Fibroblast of lung (primary cell): Measurements from ENCODE around the gene PRDM13. TPM values are rescaled to one million over a fixed set of nuclear protein-coding genes. Genes with fewer than 3 reads are reported as not detected.

ENCODE experiments used
- DNase-seq, 2 donors: peaks; one replicate each; pipeline versions ENCODE4 v3.0.0 to v3.0.0-alpha.2; 2010; ENCODE audit warnings: low read depth in 2 of 2
- H2AFZ ChIP-seq: 2 replicates; pipeline ENCODE4 v1.5.1; 2012; ENCODE audit warnings: low read length, control low read depth, inconsistent platforms
- H3K27ac ChIP-seq: 2 replicates; pipeline ENCODE4 v1.5.1; 2011; ENCODE audit warnings: low read length, control low read depth; ENCODE audit not compliant: insufficient read depth
- H3K27me3 ChIP-seq: 2 replicates; pipeline ENCODE4 v1.5.1; 2011; ENCODE audit warnings: mild to moderate bottlenecking, low read length; ENCODE audit not compliant: control insufficient read depth, insufficient read depth
- H3K36me3 ChIP-seq: 2 replicates; pipeline ENCODE4 v1.5.1; 2011; ENCODE audit warnings: low read length; ENCODE audit not compliant: control insufficient read depth, insufficient read depth
- H3K4me1 ChIP-seq: 2 replicates; pipeline ENCODE4 v1.5.1; 2011; ENCODE audit warnings: low read length; ENCODE audit not compliant: control insufficient read depth, insufficient read depth; ENCODE audit errors: extremely low read depth
- H3K4me2 ChIP-seq: 2 replicates; pipeline ENCODE4 v1.5.1; 2011; ENCODE audit warnings: low read length, control low read depth; ENCODE audit not compliant: insufficient read depth; ENCODE audit errors: extremely low read depth
- H3K4me3 ChIP-seq, 4 experiments: fragments of 200-600 bp in 1 of 4; sonication (generic) in 1 of 4; replicated peaks in 1 of 4; 2 replicates each; pipeline ENCODE4 v1.5.1; 2011 to 2016; ENCODE audit warnings: low read length in 4 of 4, low read depth in 3 of 4, mild to moderate bottlenecking in 3 of 4, control low read depth in 2 of 4, inconsistent platforms in 1 of 4, mixed read lengths in 1 of 4; ENCODE audit not compliant: insufficient read depth in 1 of 4; ENCODE audit errors: control extremely low read depth in 1 of 4
- H3K79me2 ChIP-seq: 2 replicates; pipeline ENCODE4 v1.5.1; 2012; ENCODE audit warnings: mild to moderate bottlenecking, low read length, inconsistent platforms; ENCODE audit not compliant: control insufficient read depth, insufficient read depth
- H3K9ac ChIP-seq: 2 replicates; pipeline ENCODE4 v1.5.1; 2011; ENCODE audit warnings: mild to moderate bottlenecking, low read length, control low read depth; ENCODE audit not compliant: insufficient read depth
- H3K9me3 ChIP-seq: 2 replicates; pipeline ENCODE4 v1.5.1; 2012; ENCODE audit warnings: low read depth, low read length; ENCODE audit not compliant: control insufficient read depth, insufficient read depth
- H4K20me1 ChIP-seq: 2 replicates; pipeline ENCODE4 v1.5.1; 2011; ENCODE audit warnings: low read length; ENCODE audit not compliant: control insufficient read depth, insufficient read depth; ENCODE audit errors: extremely low read depth
- EZH2 ChIP-seq: IDR thresholded peaks from 2 replicates; pipeline ENCODE4 v1.5.1; 2012; ENCODE audit warnings: low read length, control low read depth, mild to moderate bottlenecking; ENCODE audit errors: missing control alignments
- polyA plus RNA-seq, 2 donors: library from polyadenylated mRNA; depleted of rRNA in 1 of 2; stranded (reverse) in 1 of 2; unstranded in 1 of 2; fragments of >200 nt; gene quantifications; 2 replicates each; pipeline ENCODE4 v1.2.1, GENCODE V29; 2011 to 2012; ENCODE audit warnings: missing spikeins in 1 of 2
- total RNA-seq: library from RNA; depleted of rRNA; stranded (reverse); fragments of >200 nt; gene quantifications from 2 replicates; pipeline ENCODE4 v1.2.1, GENCODE V29; 2014
- TF ChIP-seq, protein P1 (sequence below), 2 donors: IDR thresholded peaks in 1 of 2; conservative IDR thresholded peaks in 1 of 2; 1 replicate in 1 of 2; 2 replicates in 1 of 2; pipeline ENCODE4 v1.5.1; 2011 to 2012; ENCODE audit warnings: low read length in 2 of 2, control low read depth in 1 of 2, inconsistent platforms in 1 of 2, low read depth in 1 of 2, mild to moderate bottlenecking in 1 of 2

The PRDM13 gene
- total and polyA plus RNA-seq, 2 donors (not counting 1 experiment from before 2014, with no cell fraction given), result not detected

DNA sequence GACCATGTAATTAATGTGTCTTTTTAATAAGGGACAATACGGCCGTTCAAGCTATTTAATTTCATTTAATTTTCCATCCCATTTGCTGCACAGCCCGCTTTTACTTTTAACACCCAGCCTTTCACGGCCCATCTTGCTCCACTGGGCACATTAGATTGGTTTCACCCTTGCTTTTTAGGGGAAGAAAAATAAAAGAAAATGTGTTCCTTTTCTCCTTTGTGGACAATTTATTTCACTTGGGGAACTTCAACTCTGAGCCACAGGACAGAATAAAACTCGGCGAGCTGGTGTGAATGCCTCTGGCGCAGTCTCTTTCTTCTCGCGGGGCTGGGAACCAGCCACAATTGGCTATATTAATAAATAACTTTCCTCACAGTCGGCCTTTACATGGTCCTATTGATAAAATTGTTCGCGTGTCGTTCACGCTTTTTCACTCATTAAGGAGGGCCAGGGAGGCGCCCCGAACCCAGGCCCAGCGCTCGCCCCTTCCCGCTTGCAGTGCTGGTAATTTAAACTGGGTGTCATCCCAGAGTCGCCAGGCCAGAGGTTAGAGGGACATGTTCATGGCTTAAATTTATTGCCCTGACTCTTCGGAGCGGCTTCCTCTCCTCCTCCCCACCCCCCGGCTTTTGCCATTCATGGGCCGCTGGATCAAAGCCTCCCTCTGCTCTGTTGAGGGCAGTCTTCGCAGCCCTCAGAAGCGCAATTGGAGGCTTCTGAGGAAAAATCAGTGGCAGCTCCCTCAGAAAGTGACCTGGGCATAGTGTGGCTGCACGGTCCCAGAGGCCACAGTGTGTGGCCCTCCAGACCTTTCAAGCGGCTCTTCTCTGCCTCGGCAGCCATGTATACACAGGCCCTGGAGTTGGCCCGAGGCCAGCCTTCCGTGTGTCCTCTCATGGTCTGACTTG lies 2.2 kb upstream of the PRDM13 start:
- TF ChIP-seq, protein P1, sequence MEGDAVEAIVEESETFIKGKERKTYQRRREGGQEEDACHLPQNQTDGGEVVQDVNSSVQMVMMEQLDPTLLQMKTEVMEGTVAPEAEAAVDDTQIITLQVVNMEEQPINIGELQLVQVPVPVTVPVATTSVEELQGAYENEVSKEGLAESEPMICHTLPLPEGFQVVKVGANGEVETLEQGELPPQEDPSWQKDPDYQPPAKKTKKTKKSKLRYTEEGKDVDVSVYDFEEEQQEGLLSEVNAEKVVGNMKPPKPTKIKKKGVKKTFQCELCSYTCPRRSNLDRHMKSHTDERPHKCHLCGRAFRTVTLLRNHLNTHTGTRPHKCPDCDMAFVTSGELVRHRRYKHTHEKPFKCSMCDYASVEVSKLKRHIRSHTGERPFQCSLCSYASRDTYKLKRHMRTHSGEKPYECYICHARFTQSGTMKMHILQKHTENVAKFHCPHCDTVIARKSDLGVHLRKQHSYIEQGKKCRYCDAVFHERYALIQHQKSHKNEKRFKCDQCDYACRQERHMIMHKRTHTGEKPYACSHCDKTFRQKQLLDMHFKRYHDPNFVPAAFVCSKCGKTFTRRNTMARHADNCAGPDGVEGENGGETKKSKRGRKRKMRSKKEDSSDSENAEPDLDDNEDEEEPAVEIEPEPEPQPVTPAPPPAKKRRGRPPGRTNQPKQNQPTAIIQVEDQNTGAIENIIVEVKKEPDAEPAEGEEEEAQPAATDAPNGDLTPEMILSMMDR (conservative IDR thresholded peaks at IDR 0.05 in 1 of 2, IDR thresholded peaks at IDR 0.05 in 1 of 2; ENCODE audit: low read depth in 1 of 2, low read length in 2 of 2), result no peak
- TF ChIP-seq EZH2, result peak; percentile 49
- peaks cover 86% of the 10 kb centered on the region for H3K27me3 ChIP-seq
- no peak overlapping the region for H2AFZ ChIP-seq
- H3K4me3 ChIP-seq, result peak overlapping the region in 3 of 4 experiments; percentile 11 to 47 (median 33)
- DNase-seq, result no peak
- no peak overlapping the region for H3K27ac ChIP-seq
- H4K20me1 ChIP-seq, result no peaks in the 10 kb centered on the region
- H3K36me3 ChIP-seq, result no peaks in the 10 kb centered on the region
- no peak overlapping the region for H3K9ac ChIP-seq
- no peaks in the 10 kb centered on the region for H3K79me2 ChIP-seq
- H3K4me1 ChIP-seq, result no peaks in the 10 kb centered on the region
- no peaks in the 10 kb centered on the region for H3K9me3 ChIP-seq
- peak overlapping the region; percentile 68 for H3K4me2 ChIP-seq

DNA sequence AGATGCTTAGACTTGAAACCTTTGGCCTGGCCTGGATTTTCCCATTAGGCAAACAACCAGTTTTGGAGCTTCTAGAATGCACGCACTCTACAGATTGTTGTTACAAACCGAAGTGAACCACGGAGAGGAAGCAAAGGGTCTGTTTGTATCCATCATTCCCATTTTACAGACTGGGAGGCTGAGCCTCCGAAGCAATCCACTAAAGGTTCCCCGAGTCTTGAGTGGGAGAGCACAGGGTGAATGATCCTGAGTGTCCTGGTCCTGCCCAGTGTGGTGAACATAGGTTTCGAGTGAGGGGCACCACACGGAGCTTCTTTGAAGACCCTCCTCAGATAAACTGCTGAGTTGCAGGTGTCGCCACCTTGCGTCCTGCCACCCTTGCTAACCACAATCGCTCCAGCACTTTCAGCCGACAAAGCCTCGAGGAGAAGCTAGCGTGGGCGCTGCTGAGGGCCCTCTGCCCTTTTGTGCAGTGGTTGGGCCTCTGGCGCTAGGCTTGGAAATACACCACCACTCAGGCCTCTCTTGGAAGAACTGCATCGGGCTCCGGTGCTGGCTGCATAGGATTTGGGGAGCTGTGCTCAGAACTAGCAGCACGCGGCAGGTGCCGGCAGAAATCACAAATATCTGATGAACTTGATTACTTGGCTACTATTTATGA lies 1.4 kb upstream of the PRDM13 start:
- Histone ChIP-seq H3K9me3 (no peaks in the 10 kb centered on the region), H3K36me3 (no peaks in the 10 kb centered on the region), H4K20me1 (no peaks in the 10 kb centered on the region), H3K27me3 (peaks cover 86% of the 10 kb centered on the region), H3K9ac (no peak overlapping the region), H3K79me2 (no peaks in the 10 kb centered on the region), H3K4me2 (no peak overlapping the region), H3K27ac (no peak overlapping the region), H3K4me1 (no peaks in the 10 kb centered on the region), H3K4me3 (no peak overlapping the region), H2AFZ (no peak overlapping the region)
- TF ChIP-seq, protein P1 (conservative IDR thresholded peaks at IDR 0.05 in 1 of 2, IDR thresholded peaks at IDR 0.05 in 1 of 2; ENCODE audit: low read depth in 1 of 2, low read length in 2 of 2), result no peak
- TF ChIP-seq EZH2, result peak; percentile 72
- DNase-seq, result no peak

DNA sequence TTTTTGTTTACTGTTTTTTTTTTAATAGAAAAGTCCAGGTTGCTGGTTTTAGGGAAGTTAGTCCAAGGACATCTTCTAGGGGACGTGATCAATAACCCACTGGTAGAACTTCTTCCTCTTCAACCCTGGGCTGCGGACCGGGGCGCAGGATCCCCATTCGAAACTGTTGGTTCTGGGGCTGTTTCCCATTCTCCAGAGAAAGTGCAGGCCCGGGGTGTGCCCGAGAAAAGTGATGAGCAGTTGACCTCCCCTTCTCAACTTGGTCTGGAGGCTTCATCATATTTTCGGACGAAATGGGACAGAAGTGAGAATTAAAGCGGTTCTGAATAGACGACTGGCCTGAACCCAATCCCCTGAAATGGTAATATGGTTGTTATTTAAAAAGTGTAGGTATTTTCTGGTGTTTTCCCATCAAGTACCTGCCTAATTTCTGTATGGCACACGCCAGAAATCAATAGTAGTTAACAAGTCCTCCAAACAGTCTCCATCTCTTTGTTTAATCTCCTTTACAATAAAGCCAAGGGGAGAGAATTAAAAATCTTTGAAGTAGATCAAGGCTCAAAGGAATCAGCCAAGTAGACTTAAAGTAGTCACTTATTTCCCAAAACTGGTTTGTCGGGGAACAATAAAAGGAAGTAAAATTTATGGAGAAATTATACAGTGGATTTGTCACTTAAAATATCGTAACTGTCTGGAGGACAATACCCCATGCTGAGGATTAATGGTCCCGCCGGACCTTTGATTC lies 550 bp upstream of the PRDM13 start:
- Histone ChIP-seq H3K9me3 (no peaks in the 10 kb centered on the region), H3K4me3 (no peak overlapping the region), H3K27me3 (peaks cover 85% of the 10 kb centered on the region), H3K4me2 (no peak overlapping the region), H2AFZ (no peak overlapping the region), H3K27ac (no peak overlapping the region), H3K9ac (no peak overlapping the region), H3K79me2 (no peaks in the 10 kb centered on the region), H4K20me1 (no peaks in the 10 kb centered on the region), H3K36me3 (no peaks in the 10 kb centered on the region), H3K4me1 (no peaks in the 10 kb centered on the region)
- TF ChIP-seq, protein P1 (conservative IDR thresholded peaks at IDR 0.05 in 1 of 2, IDR thresholded peaks at IDR 0.05 in 1 of 2; ENCODE audit: low read depth in 1 of 2, low read length in 2 of 2), result no peak
- no peak for DNase-seq
